A549 (cell line): ENCODE results near the gene SLC38A11. TPM values are rescaled to one million over a fixed set of nuclear protein-coding genes. Genes with fewer than 3 reads are reported as not detected.

Experiments
- ATAC-seq, 2 experiments: fragments of 200-7000 bp in 1 of 2; fragments of >200 bp in 1 of 2; cut with Nextera tagmentation in 1 of 2; cut with Tn5 transposase in 1 of 2; 3 replicates each; pipeline versions ENCODE4 v1.8.0 to v1.9.1; 2018 to 2020; ENCODE audit warnings: mild to moderate bottlenecking in 1 of 2, moderate library complexity in 1 of 2
- CTCF ChIA-PET: fragments of 300-600 bp; sonication (Branson Sonifier 250); formaldehyde crosslinking; extraction: SDS; loops from one replicate; lab custom pipeline; 2021; ENCODE audit warnings: antibody characterized with exemption, inconsistent platforms; lab: Yijun Ruan, JAX
- POLR2A ChIA-PET: fragments of 350-600 bp; formaldehyde crosslinking; extraction: SDS; loops from one replicate; lab custom pipeline; 2021; ENCODE audit warnings: antibody characterized with exemption, inconsistent platforms; lab: Yijun Ruan, JAX
- DNase-seq, 2 experiments: peaks; one replicate each; pipeline versions ENCODE4 v3.0.0 to v3.0.0-alpha.2; 2011 to 2016; ENCODE audit warnings: low read depth in 1 of 2, low spot score in 1 of 2
- FAIRE-seq: peaks from 2 replicates; lab custom pipeline; 2011; peaks lifted over from hg19 to GRCh38; lab: Jason Lieb, UNC
- H3K27ac ChIP-seq, 2 experiments: fragments of >200 bp; sonication (Bioruptor Twin); formaldehyde crosslinking; 3 replicates each; pipeline ENCODE4 v1.5.1; 2016 to 2017
- H3K4me1 ChIP-seq: fragments of >200 bp; sonication (Bioruptor Twin); formaldehyde crosslinking; 3 replicates; pipeline ENCODE4 v1.6.1; 2016
- H3K4me2 ChIP-seq: fragments of >200 bp; sonication (Bioruptor Twin); formaldehyde crosslinking; 3 replicates; pipeline ENCODE4 v1.6.1; 2016
- H3K4me3 ChIP-seq: fragments of >200 bp; sonication (Bioruptor Twin); formaldehyde crosslinking; 3 replicates; pipeline ENCODE4 v1.5.1; 2016
- H3K9me3 ChIP-seq: fragments of >200 bp; sonication (Bioruptor Twin); formaldehyde crosslinking; 3 replicates; pipeline ENCODE4 v1.6.1; 2016
- CEBPB ChIP-seq, 2 experiments: fragments of >200 bp in 1 of 2; sonication (Bioruptor Twin) in 1 of 2; formaldehyde crosslinking in 1 of 2; IDR thresholded peaks; 2 replicates each; pipeline ENCODE4 v1.6.1; 2012 to 2016
- EHF ChIP-seq: fragments of 250-450 bp; sonication (Bioruptor Pico); IDR thresholded peaks from 2 replicates; pipeline ENCODE4 v1.5.0; 2020; ENCODE audit warnings: mild to moderate bottlenecking
- EP300 ChIP-seq, 2 experiments: fragments of >200 bp; sonication (Bioruptor Twin); formaldehyde crosslinking; IDR thresholded peaks; 2 replicates in 1 of 2; 3 replicates in 1 of 2; pipeline ENCODE4 v1.6.1; 2016 to 2017
- ESRRA ChIP-seq: fragments of 150-350 bp; IDR thresholded peaks from 2 replicates; pipeline ENCODE4 v1.6.1; 2014; ENCODE audit warnings: mild to moderate bottlenecking, low read length, borderline replicate concordance
- FOSB ChIP-seq: fragments of 250-450 bp; sonication (Bioruptor Pico); IDR thresholded peaks from 2 replicates; pipeline ENCODE4 v1.5.0; 2020; ENCODE audit warnings: mild to moderate bottlenecking, moderate library complexity
- FOSL2 ChIP-seq, 2 experiments: fragments of 450-650 bp in 1 of 2; fragments of >200 bp in 1 of 2; sonication (Bioruptor Twin) in 1 of 2; formaldehyde crosslinking; IDR thresholded peaks; 2 replicates each; pipeline versions ENCODE4 v1.5.0 to v1.6.1; 2016 to 2020; ENCODE audit warnings: mild to moderate bottlenecking in 1 of 2, moderate library complexity in 1 of 2
- HDAC2 ChIP-seq: fragments of 200-600 bp; sonication (generic); IDR thresholded peaks from 2 replicates; pipeline ENCODE4 v1.6.1; 2016
- HOXA7 ChIP-seq: fragments of 250-450 bp; sonication (Bioruptor Pico); IDR thresholded peaks from 2 replicates; pipeline ENCODE4 v1.5.0; 2020; ENCODE audit warnings: mild to moderate bottlenecking, moderate library complexity
- HOXB5 ChIP-seq: fragments of 250-450 bp; sonication (Bioruptor Pico); IDR thresholded peaks from 2 replicates; pipeline ENCODE4 v1.5.0; 2020; ENCODE audit warnings: mild to moderate bottlenecking, moderate library complexity
- JUN ChIP-seq, 2 experiments: fragments of >200 bp; sonication (Bioruptor Twin); formaldehyde crosslinking; IDR thresholded peaks; 2 replicates in 1 of 2; 3 replicates in 1 of 2; pipeline ENCODE4 v1.6.1; 2016 to 2017
- JUNB ChIP-seq: fragments of >200 bp; sonication (Bioruptor Twin); formaldehyde crosslinking; IDR thresholded peaks from 2 replicates; pipeline ENCODE4 v1.6.1; 2016
- KDM5A ChIP-seq: fragments of 200-600 bp; sonication (generic); IDR thresholded peaks from 2 replicates; pipeline ENCODE4 v1.6.1; 2016; ENCODE audit warnings: antibody characterized with exemption, mild to moderate bottlenecking
- MAFK ChIP-seq: fragments of 450-650 bp; IDR thresholded peaks from 2 replicates; pipeline ENCODE4 v1.6.1; 2014; ENCODE audit not compliant: partially characterized antibody
- MAZ ChIP-seq: fragments of 150-350 bp; IDR thresholded peaks from 2 replicates; pipeline ENCODE4 v1.6.1; 2014; ENCODE audit warnings: antibody characterized with exemption, low read depth, low read length, borderline replicate concordance
- NPAS2 ChIP-seq: fragments of 250-450 bp; sonication (Bioruptor Pico); IDR thresholded peaks from 2 replicates; pipeline ENCODE4 v1.8.0; 2022; ENCODE audit warnings: mild to moderate bottlenecking, moderate library complexity, borderline replicate concordance
- POLR2A ChIP-seq: IDR thresholded peaks from 2 replicates; pipeline ENCODE4 v1.6.1; 2012; ENCODE audit warnings: mild to moderate bottlenecking, low read length
- RARB ChIP-seq: fragments of 250-450 bp; sonication (Bioruptor Pico); IDR thresholded peaks from 2 replicates; pipeline ENCODE4 v1.8.0; 2021; ENCODE audit warnings: mild to moderate bottlenecking, moderate library complexity
- RCOR1 ChIP-seq: fragments of 150-350 bp; IDR thresholded peaks from 2 replicates; pipeline ENCODE4 v1.6.1; 2014; ENCODE audit warnings: antibody characterized with exemption, low read length, low read depth
- SREBF2 ChIP-seq: fragments of 450-650 bp; IDR thresholded peaks from 2 replicates; pipeline ENCODE4 v1.6.1; 2014; ENCODE audit warnings: mild to moderate bottlenecking, moderate library complexity
- TP53 ChIP-seq: fragments of 250-450 bp; sonication (Bioruptor Pico); IDR thresholded peaks from 2 replicates; pipeline ENCODE4 v1.5.0; 2021; ENCODE audit warnings: mild to moderate bottlenecking, moderate library complexity
- ZFP36 ChIP-seq: fragments of 450-650 bp; IDR thresholded peaks from 2 replicates; pipeline ENCODE4 v1.6.1; 2014; ENCODE audit warnings: borderline replicate concordance; ENCODE audit not compliant: partially characterized antibody
- WGBS: methylation state at CpG from one replicate; pipeline ENCODE4 v1.1.6; 2017; ENCODE audit errors: missing lambda C conversion rate; 5-methylcytosine and 5-hydroxymethylcytosine counted together
- polyA plus RNA-seq, 4 experiments: library from polyadenylated mRNA; depleted of rRNA in 3 of 4; stranded (reverse); fragments of >200 nt; fragmentation: RNase III in 1 of 4; extraction: RNeasy Plus Mini Kit Qiagen cat#74134 plus additional on column Dnase treatment in 1 of 4; gene quantifications; 2 replicates in 3 of 4; 3 replicates in 1 of 4; pipeline ENCODE4 v1.2.3, GENCODE V29; 2011 to 2017
- TF ChIP-seq, protein P1 (sequence below): fragments of 200-600 bp; sonication (generic); IDR thresholded peaks from 2 replicates; pipeline ENCODE4 v1.6.1; 2016; ENCODE audit warnings: antibody characterized with exemption, mild to moderate bottlenecking, moderate library complexity
- TF ChIP-seq, protein P2 (sequence below): IDR thresholded peaks from 2 replicates; pipeline ENCODE4 v1.6.1; 2012
- TF ChIP-seq, protein P3 (sequence below): IDR thresholded peaks from 2 replicates; pipeline ENCODE4 v1.6.1; 2012
- TF ChIP-seq, protein P4 (sequence below): fragments of 250-450 bp; sonication (Bioruptor Pico); IDR thresholded peaks from 2 replicates; pipeline ENCODE4 v1.5.0; 2021; ENCODE audit warnings: mild to moderate bottlenecking, moderate library complexity, borderline replicate concordance
- TF ChIP-seq, protein P5 (sequence below): fragments of 250-450 bp; sonication (Bioruptor Pico); IDR thresholded peaks from 2 replicates; pipeline ENCODE4 v1.5.0; 2020; ENCODE audit warnings: low read depth, mild to moderate bottlenecking, moderate library complexity
- TF ChIP-seq, protein P6 (sequence below): fragments of 150-350 bp; IDR thresholded peaks from 2 replicates; pipeline ENCODE4 v1.6.1; 2014; ENCODE audit warnings: low read depth, mild to moderate bottlenecking, low read length
- TF ChIP-seq, protein P7 (sequence below): IDR thresholded peaks from 2 replicates; pipeline ENCODE4 v1.6.1; 2012; ENCODE audit warnings: low read depth, borderline replicate concordance

Gene SLC38A11
- polyA plus RNA-seq, 2 of the 4 experiments (the other 2 are of a cell fraction) = 0.05 to 0.22 TPM

DNA sequence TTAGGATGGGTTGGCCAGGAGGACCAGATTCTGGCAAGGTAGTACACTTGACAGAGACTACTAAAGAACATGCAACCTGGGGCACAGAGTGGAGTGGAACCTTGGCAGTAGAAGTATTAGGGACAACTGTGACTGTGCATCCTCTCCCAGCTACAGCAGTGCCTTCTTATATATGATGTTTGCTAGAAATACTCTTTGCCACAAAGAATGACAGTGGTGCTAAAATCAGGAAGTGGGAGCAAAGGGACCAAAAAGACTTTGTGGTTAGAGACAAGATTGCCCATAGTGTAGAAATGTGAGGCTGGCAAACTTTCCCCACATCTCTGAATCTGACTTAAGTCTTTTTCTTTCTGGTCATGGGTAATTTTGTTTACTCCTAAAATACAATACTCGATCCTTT, 9.4 kb upstream of the SLC38A11 start:
- DNase-seq = no peak
- no peak for ATAC-seq
- ChIA-PET POLR2A (no interaction called here), CTCF (interaction anchor here (0.9 to 1.2 kb wide), 2 partner anchors 28 to 123 kb away, joined by 3 read pairs; partner anchors contain the start of gene COBLL1)
- H3K4me3 ChIP-seq = no peak overlapping the region
- TF ChIP-seq CEBPB (IDR thresholded peaks at IDR 0.05) = no peak
- no peak for TF ChIP-seq ZFP36
- TF ChIP-seq, protein P1, sequence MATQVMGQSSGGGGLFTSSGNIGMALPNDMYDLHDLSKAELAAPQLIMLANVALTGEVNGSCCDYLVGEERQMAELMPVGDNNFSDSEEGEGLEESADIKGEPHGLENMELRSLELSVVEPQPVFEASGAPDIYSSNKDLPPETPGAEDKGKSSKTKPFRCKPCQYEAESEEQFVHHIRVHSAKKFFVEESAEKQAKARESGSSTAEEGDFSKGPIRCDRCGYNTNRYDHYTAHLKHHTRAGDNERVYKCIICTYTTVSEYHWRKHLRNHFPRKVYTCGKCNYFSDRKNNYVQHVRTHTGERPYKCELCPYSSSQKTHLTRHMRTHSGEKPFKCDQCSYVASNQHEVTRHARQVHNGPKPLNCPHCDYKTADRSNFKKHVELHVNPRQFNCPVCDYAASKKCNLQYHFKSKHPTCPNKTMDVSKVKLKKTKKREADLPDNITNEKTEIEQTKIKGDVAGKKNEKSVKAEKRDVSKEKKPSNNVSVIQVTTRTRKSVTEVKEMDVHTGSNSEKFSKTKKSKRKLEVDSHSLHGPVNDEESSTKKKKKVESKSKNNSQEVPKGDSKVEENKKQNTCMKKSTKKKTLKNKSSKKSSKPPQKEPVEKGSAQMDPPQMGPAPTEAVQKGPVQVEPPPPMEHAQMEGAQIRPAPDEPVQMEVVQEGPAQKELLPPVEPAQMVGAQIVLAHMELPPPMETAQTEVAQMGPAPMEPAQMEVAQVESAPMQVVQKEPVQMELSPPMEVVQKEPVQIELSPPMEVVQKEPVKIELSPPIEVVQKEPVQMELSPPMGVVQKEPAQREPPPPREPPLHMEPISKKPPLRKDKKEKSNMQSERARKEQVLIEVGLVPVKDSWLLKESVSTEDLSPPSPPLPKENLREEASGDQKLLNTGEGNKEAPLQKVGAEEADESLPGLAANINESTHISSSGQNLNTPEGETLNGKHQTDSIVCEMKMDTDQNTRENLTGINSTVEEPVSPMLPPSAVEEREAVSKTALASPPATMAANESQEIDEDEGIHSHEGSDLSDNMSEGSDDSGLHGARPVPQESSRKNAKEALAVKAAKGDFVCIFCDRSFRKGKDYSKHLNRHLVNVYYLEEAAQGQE = no peak
- TF ChIP-seq EP300 (IDR thresholded peaks at IDR 0.05) = no peak
- TF ChIP-seq HOXA7 (CRISPR knock-in tag) = no peak
- no peak for TF ChIP-seq SREBF2
- TF ChIP-seq NPAS2 (CRISPR knock-in tag) = no peak
- TF ChIP-seq, protein P2, sequence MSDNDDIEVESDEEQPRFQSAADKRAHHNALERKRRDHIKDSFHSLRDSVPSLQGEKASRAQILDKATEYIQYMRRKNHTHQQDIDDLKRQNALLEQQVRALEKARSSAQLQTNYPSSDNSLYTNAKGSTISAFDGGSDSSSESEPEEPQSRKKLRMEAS = no peak
- TF ChIP-seq, protein P3, sequence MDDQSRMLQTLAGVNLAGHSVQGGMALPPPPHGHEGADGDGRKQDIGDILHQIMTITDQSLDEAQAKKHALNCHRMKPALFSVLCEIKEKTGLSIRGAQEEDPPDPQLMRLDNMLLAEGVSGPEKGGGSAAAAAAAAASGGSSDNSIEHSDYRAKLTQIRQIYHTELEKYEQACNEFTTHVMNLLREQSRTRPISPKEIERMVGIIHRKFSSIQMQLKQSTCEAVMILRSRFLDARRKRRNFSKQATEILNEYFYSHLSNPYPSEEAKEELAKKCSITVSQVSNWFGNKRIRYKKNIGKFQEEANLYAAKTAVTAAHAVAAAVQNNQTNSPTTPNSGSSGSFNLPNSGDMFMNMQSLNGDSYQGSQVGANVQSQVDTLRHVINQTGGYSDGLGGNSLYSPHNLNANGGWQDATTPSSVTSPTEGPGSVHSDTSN = no peak
- TF ChIP-seq RARB (CRISPR knock-in tag) = no peak
- TF ChIP-seq JUNB = no peak
- TF ChIP-seq RCOR1 = no peak
- no peak for TF ChIP-seq JUN (IDR thresholded peaks at IDR 0.05)
- TF ChIP-seq TP53 = no peak
- TF ChIP-seq, protein P4, sequence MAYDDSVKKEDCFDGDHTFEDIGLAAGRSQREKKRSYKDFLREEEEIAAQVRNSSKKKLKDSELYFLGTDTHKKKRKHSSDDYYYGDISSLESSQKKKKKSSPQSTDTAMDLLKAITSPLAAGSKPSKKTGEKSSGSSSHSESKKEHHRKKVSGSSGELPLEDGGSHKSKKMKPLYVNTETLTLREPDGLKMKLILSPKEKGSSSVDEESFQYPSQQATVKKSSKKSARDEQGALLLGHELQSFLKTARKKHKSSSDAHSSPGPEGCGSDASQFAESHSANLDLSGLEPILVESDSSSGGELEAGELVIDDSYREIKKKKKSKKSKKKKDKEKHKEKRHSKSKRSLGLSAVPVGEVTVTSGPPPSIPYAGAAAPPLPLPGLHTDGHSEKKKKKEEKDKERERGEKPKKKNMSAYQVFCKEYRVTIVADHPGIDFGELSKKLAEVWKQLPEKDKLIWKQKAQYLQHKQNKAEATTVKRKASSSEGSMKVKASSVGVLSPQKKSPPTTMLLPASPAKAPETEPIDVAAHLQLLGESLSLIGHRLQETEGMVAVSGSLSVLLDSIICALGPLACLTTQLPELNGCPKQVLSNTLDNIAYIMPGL (CRISPR knock-in tag) = no peak
- TF ChIP-seq POLR2A = no peak
- TF ChIP-seq, protein P5, sequence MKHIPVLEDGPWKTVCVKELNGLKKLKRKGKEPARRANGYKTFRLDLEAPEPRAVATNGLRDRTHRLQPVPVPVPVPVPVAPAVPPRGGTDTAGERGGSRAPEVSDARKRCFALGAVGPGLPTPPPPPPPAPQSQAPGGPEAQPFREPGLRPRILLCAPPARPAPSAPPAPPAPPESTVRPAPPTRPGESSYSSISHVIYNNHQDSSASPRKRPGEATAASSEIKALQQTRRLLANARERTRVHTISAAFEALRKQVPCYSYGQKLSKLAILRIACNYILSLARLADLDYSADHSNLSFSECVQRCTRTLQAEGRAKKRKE (CRISPR knock-in tag) = no peak
- WGBS = 24% methylated on average over 1 of the region's 1 CpG
- FAIRE-seq = no peak
- no peak overlapping the region for H3K27ac ChIP-seq
- no peak overlapping the region for H3K4me2 ChIP-seq
- H3K9me3 ChIP-seq = no peaks in the 10 kb centered on the region
- no peaks in the 10 kb centered on the region for H3K4me1 ChIP-seq

DNA sequence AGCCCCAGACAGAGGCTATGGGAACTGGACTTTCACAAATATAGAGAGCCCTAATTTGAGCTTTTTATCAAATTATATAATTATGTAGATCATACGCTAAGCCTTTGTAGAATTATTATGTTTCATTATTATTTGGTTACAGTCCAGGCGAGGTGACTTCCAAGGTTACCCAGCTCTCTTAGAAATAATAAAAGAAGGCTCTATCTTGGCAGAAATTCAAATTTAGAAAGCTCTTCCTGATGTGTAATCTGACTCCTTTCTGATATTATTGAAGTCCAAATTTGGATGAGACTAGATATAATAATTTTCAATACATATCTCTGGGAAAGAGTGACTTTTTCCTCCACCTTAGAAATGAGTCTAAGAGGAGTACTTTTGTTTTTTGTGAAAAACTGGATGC, 4.8 kb upstream of the SLC38A11 start:
- no peak overlapping the region for H3K27ac ChIP-seq
- FAIRE-seq = no peak
- H3K9me3 ChIP-seq = no peaks in the 10 kb centered on the region
- ChIA-PET CTCF (no interaction called here), POLR2A (no interaction called here)
- H3K4me3 ChIP-seq = no peak overlapping the region
- no peak for ATAC-seq
- TF ChIP-seq FOSB (CRISPR knock-in tag) (no peak), RARB (CRISPR knock-in tag) (no peak), MAFK (no peak), HOXB5 (no peak), KDM5A (no peak), EHF (no peak), HDAC2 (no peak), MAZ (no peak), FOSL2 (IDR thresholded peaks at IDR 0.05) (no peak), FOSL2 (CRISPR knock-in tag; IDR thresholded peaks at IDR 0.05) (no peak), TP53 (no peak), ESRRA (no peak)
- TF ChIP-seq, protein P6, sequence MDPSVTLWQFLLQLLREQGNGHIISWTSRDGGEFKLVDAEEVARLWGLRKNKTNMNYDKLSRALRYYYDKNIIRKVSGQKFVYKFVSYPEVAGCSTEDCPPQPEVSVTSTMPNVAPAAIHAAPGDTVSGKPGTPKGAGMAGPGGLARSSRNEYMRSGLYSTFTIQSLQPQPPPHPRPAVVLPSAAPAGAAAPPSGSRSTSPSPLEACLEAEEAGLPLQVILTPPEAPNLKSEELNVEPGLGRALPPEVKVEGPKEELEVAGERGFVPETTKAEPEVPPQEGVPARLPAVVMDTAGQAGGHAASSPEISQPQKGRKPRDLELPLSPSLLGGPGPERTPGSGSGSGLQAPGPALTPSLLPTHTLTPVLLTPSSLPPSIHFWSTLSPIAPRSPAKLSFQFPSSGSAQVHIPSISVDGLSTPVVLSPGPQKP = no peak
- TF ChIP-seq, protein P7, sequence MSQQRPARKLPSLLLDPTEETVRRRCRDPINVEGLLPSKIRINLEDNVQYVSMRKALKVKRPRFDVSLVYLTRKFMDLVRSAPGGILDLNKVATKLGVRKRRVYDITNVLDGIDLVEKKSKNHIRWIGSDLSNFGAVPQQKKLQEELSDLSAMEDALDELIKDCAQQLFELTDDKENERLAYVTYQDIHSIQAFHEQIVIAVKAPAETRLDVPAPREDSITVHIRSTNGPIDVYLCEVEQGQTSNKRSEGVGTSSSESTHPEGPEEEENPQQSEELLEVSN = no peak
- TF ChIP-seq, protein P5 (CRISPR knock-in tag) = no peak
- H3K4me1 ChIP-seq = no peaks in the 10 kb centered on the region
- H3K4me2 ChIP-seq = no peak overlapping the region
- no peak for DNase-seq
- 81% methylated on average over 2 of the region's 2 CpGs for WGBS
